Islet of Langerhans (tissue), 1 donor: ENCODE data around the gene IL17RD.
"Not testable (repeated sequence)": the region's sequence is repeated elsewhere in the genome, so short reads cannot be mapped to it uniquely, and the experiment has no call there.

ENCODE experiments used
- FAIRE-seq: peaks from one replicate; lab custom pipeline; 2011; peaks lifted over from hg19 to GRCh38; lab: Jason Lieb, UNC

Gene IL17RD

GRCh38 chr3:57093489-57093888 lies 71.7 kb downstream of the IL17RD start:
- no peak for FAIRE-seq

GRCh38 chr3:57091521-57092273 lies 73.5 kb downstream of the IL17RD start:
- no peak for FAIRE-seq

GRCh38 chr3:57089043-57089442 lies 76.1 kb downstream of the IL17RD start:
- FAIRE-seq = no peak

GRCh38 chr3:57088503-57088902 lies 76.7 kb downstream of the IL17RD start:
- FAIRE-seq = no peak

GRCh38 chr3:57087361-57088092 lies 77.6 kb downstream of the IL17RD start:
- FAIRE-seq = no peak

GRCh38 chr3:57086201-57086600 lies 79.0 kb downstream of the IL17RD start:
- FAIRE-seq = no peak

GRCh38 chr3:57085211-57085610 lies 79.9 kb downstream of the IL17RD start:
- FAIRE-seq = no peak

GRCh38 chr3:57083266-57083995 lies 81.7 kb downstream of the IL17RD start:
- FAIRE-seq = not testable (repeated sequence)

- FAIRE-seq = no peak
Measured at GRCh38 chr3:57082481-57082880, 82.7 kb downstream of the IL17RD start.

GRCh38 chr3:57081173-57081572 lies 84.0 kb downstream of the IL17RD start:
- no peak for FAIRE-seq

- FAIRE-seq = no peak
Measured at GRCh38 chr3:57080171-57080570, 85.0 kb downstream of the IL17RD start.

- no peak for FAIRE-seq
Measured at GRCh38 chr3:57079474-57079831, 85.7 kb downstream of the IL17RD start.

GRCh38 chr3:57078635-57079473 lies 86.3 kb downstream of the IL17RD start:
- FAIRE-seq = no peak

- no peak for FAIRE-seq
Measured at GRCh38 chr3:57078344-57078634, 86.9 kb downstream of the IL17RD start.

- no peak for FAIRE-seq
Measured at GRCh38 chr3:57077630-57078343, 87.4 kb downstream of the IL17RD start.

GRCh38 chr3:57076422-57076951 lies 88.7 kb downstream of the IL17RD start:
- FAIRE-seq = no peak

- FAIRE-seq = no peak
Measured at GRCh38 chr3:57074135-57074534, 91.0 kb downstream of the IL17RD start.

- FAIRE-seq = no peak
Measured at GRCh38 chr3:57073628-57074027, 91.5 kb downstream of the IL17RD start.

- FAIRE-seq = no peak
Measured at GRCh38 chr3:57069503-57069902, 95.7 kb downstream of the IL17RD start.

- no peak for FAIRE-seq
Measured at GRCh38 chr3:57068437-57069089, 96.6 kb downstream of the IL17RD start.

- FAIRE-seq = no peak
Measured at GRCh38 chr3:57066471-57066870, 98.7 kb downstream of the IL17RD start.
